ENCODE results near the gene DEPDC7. TPM values are rescaled to one million over a fixed set of nuclear protein-coding genes. Genes with fewer than 3 reads are reported as not detected.

The DEPDC7 gene
- total and polyA plus RNA-seq, 9 of the 15 experiments (the other 6 are each of a cell fraction or from before 2014, with no cell fraction given): 5.4 to 19.9 (median 12.0) TPM

DNA sequence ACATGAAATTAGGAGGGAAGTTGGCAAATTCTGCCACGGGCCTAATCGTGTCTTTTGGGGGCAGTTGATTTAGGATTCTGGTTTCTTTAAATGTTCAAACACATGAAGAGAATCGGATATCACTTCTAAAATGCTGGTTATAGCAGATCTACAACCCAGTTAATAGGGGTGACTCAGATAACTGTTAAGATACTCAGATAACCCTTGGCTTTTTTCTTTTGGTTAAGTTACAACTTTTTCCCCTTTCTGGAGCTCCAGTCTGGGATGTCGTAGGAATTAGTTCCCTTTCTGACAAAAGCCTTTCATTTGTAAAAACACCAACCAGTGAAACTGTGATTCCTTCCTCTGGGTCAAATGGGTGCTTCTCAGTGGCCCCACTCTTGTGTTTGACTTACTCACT, 976 bp downstream of the DEPDC7 start:
- no peaks in the 10 kb centered on the region for H3K9me1 ChIP-seq (ENCODE audit: control insufficient read depth, insufficient read depth, low read length)
- no peaks in the 10 kb centered on the region for H3K9me3 ChIP-seq (replicated peaks; ENCODE audit: control insufficient read depth, insufficient read depth, low read depth, low read length)
- FAIRE-seq: no peak
- H3K4me3 ChIP-seq: peak overlapping the region; percentile 78
- no peak for ATAC-seq
- no peaks in the 10 kb centered on the region for H3K36me3 ChIP-seq (ENCODE audit: control insufficient read depth, insufficient read depth, low read length)
- intact Hi-C loops (cut with micrococcal nuclease) (loop anchor here (2.0 kb wide), 1 partner anchor 48 kb away; no protein-coding TSS in a partner anchor), in situ Hi-C loops (cut with MboI) (no loop called here)
- no peak overlapping the region for H3K27ac ChIP-seq (ENCODE audit: extremely low read depth, low read depth, low read length)
- H2AFZ ChIP-seq (ENCODE audit: low read depth, low read length): peak overlapping the region; percentile 97; the same call in 1 of the 2 replicates
- H3K4me2 ChIP-seq (ENCODE audit: insufficient read depth, low read length): peak overlapping the region; percentile 87
- H3K9ac ChIP-seq (ENCODE audit: insufficient read depth in 1 of 2, low read depth in 2 of 2, low read length in 2 of 2): peak overlapping the region in 1 of 2 experiments; percentile 71; a peak in 2 of 4 replicates
- peaks cover 16% of the 10 kb centered on the region in 2 experiments; a peak in 4 of 5 replicates for H3K4me1 ChIP-seq (replicated peaks in 1 of 2; ENCODE audit: control insufficient read depth in 2 of 2, insufficient read depth in 2 of 2, low read length in 2 of 2)
- no TSS peak for BruUV-seq (replicated peaks)
- POLR2A ChIA-PET: interaction anchor here (1.0 to 3.4 kb wide), 5 partner anchors 8 to 22 kb away, joined by 4 to 25 read pairs (median 6); partner anchors contain the start of gene TCP11L1
- 4% methylated on average over 4 of the region's 4 CpGs for WGBS (ENCODE audit: insufficient coverage, low coverage, missing lambda C conversion rate)
- CTCF ChIA-PET (ENCODE audit: low intra/inter-chr PET ratio): no interaction called here
- TF ChIP-seq DDX20 (tag; IDR thresholded peaks at IDR 0.05; ENCODE audit: low read depth) (peak; percentile 28; the same call in 1 of the 2 replicates), ZNF76 (CRISPR knock-in tag; IDR thresholded peaks at IDR 0.05; ENCODE audit: borderline replicate concordance) (no peak), ZKSCAN3 (CRISPR knock-in tag; IDR thresholded peaks at IDR 0.05) (no peak), CHD2 (IDR thresholded peaks at IDR 0.05; ENCODE audit: low read depth, low read length) (no peak), FOSL1 (tag; conservative IDR thresholded peaks at IDR 0.05) (peak; percentile 76), JUND (IDR thresholded peaks at IDR 0.05; ENCODE audit: borderline replicate concordance, low read depth, low read length) (no peak), JUND (tag; IDR thresholded peaks at IDR 0.05; ENCODE audit: borderline replicate concordance, low read depth, low read length) (0 out of 3 replicates have a peak, but pooled peaks have one; percentile 15), CBFA2T2 (conservative IDR thresholded peaks at IDR 0.05) (no peak)
- TF ChIP-seq, protein P1, sequence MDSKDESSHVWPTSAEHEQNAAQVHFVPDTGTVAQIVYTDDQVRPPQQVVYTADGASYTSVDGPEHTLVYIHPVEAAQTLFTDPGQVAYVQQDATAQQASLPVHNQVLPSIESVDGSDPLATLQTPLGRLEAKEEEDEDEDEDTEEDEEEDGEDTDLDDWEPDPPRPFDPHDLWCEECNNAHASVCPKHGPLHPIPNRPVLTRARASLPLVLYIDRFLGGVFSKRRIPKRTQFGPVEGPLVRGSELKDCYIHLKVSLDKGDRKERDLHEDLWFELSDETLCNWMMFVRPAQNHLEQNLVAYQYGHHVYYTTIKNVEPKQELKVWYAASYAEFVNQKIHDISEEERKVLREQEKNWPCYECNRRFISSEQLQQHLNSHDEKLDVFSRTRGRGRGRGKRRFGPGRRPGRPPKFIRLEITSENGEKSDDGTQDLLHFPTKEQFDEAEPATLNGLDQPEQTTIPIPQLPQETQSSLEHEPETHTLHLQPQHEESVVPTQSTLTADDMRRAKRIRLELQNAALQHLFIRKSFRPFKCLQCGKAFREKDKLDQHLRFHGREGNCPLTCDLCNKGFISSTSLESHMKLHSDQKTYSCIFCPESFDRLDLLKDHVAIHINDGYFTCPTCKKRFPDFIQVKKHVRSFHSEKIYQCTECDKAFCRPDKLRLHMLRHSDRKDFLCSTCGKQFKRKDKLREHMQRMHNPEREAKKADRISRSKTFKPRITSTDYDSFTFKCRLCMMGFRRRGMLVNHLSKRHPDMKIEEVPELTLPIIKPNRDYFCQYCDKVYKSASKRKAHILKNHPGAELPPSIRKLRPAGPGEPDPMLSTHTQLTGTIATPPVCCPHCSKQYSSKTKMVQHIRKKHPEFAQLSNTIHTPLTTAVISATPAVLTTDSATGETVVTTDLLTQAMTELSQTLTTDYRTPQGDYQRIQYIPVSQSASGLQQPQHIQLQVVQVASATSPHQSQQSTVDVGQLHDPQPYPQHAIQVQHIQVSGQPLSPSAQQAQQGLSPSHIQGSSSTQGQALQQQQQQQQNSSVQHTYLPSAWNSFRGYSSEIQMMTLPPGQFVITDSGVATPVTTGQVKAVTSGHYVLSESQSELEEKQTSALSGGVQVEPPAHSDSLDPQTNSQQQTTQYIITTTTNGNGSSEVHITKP (IDR thresholded peaks at IDR 0.05; ENCODE audit: partially characterized antibody): peak; percentile 53
- TF ChIP-seq, protein P2, sequence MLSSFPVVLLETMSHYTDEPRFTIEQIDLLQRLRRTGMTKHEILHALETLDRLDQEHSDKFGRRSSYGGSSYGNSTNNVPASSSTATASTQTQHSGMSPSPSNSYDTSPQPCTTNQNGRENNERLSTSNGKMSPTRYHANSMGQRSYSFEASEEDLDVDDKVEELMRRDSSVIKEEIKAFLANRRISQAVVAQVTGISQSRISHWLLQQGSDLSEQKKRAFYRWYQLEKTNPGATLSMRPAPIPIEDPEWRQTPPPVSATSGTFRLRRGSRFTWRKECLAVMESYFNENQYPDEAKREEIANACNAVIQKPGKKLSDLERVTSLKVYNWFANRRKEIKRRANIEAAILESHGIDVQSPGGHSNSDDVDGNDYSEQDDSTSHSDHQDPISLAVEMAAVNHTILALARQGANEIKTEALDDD (IDR thresholded peaks at IDR 0.05): peak; percentile 69
- H3K79me2 ChIP-seq (ENCODE audit: control insufficient read depth, insufficient read depth, low read length): peaks cover 19% of the 10 kb centered on the region
- no peaks in the 10 kb centered on the region for H4K20me1 ChIP-seq (replicated peaks; ENCODE audit: control insufficient read depth, insufficient read depth, low read length)
- DNase-seq (ENCODE audit: extremely low read depth in 1 of 4, low spot score in 3 of 4): no peak
- H3K27me3 ChIP-seq (ENCODE audit: control insufficient read depth in 2 of 2, insufficient read depth in 2 of 2, low read length in 2 of 2): no peaks in the 10 kb centered on the region
